TTC549 (cell line): Measurements from ENCODE around the gene NUAK2.
A peak's percentile ranks its signal among the peaks of the same experiment; 100 is the strongest.
"Not testable (repeated sequence)": the region's sequence is repeated elsewhere in the genome, so short reads cannot be mapped to it uniquely, and the experiment has no call there.

Source experiments
- FAIRE-seq: peaks from 2 replicates; lab custom pipeline; 2012; peaks lifted over from hg19 to GRCh38; lab: Jason Lieb, UNC

The NUAK2 gene

DNA sequence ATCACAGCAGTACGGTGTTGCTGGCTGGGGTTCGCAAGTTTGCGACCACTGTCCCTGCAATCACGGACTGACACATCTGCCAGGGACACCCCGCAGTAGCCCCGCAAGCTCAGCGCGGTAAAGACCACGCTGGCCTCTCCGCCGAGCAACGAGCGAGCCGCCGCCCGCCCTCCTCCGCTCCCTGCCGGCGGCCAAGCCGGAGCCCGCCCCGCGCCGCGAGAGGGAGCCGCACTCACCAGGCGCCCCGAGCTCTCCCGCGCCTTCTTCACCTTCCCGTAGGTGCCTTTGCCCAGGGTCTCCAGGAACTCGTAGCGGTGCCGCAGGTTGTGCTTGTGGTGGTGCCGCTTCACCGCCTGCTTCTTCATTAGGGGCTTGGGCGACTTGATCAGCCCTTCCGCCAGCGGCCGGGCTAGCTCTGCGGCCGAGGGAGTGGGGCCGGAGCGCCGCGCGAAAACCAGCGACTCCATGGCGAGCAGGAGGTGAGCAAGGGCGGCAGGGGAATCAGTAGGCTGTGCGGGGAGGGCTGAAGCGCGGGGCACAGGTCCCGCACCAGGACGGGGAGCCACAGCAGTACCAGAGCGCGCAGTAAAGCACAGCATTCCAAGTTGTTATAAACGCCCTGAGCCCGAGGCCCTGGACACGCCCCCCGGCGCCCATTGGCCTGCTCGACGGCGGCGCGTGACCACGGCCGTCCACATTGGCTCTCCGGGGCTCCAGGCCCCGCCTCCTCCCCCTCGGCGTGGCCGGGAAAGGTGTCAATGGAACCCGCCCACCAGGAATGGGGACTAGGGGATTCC lies at the start of gene NUAK2:
NUAK2 (minus strand) TSS at position 584 of the 797 bp plus-strand sequence; CDS start at position 467, 117 bp downstream.
- peak; percentile 93 for FAIRE-seq

GRCh38 chr1:205370780-205371179 lies 49.2 kb upstream of the NUAK2 start:
- no peak for FAIRE-seq

DNA sequence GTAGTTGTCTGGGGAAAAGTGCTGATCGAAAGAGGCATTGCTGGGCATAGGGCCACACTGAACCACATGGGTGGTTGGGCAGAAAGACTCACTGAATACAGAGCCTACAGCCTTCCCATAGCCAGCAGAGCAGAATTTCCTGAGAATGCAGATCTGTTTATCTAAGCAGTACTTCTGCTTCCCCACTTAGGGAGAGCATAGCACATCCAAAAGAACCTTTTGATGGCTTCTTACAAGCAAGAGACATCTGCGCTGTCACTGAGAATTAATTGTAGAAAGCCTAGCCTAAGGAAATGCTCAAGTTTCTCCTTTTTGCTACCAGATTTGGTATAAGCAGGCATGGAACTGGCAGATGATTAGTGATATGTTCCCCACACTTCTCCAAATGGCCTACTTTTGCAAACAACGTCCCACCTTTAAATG lies 48.2 kb upstream of the NUAK2 start:
- peak; percentile 90 for FAIRE-seq

DNA sequence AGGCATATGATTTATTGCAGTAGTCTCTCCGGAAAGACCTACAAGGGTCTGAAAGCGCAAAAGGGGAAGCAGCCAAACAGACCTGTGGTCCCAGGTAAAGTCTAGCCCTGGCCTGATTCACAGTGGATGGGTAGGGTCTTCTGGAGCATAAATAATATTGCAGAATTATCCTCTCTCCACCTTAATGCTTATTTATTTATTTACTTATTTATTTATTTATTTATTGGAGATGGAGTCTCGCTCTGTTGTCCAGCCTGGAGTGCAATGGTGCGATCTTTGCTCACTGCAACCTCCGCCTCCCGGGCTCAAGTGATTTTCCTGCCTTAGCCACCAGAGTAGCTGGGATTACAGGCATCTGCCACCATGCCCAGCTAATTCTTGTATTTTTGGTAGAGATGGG lies 46.9 kb upstream of the NUAK2 start:
- FAIRE-seq: no peak

DNA sequence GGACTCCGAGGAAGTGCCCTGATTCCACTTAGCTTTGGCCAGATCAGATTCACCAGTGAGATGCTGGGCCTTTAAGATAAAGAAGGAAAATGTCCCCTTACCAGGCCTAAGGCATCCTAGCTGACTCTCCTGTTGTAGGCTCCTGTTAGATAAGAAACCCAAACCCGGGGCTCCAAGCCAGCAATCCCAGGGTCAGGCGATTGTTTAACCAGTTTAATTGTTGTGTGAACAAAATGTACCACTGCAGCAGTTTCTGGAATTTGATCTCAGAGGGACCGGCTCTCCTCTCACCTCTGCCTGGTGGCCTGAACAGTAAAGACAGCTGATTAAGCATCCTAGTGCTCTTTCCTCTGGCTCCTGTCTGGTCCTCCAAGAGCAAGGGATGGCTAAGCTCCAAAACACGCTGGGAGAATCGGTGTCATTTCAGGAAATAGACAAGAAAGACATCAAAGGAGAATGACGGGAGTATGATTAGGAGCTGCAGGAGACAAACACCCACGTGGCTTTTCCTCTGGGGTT lies 44.5 kb upstream of the NUAK2 start:
- FAIRE-seq: peak; percentile 94

- FAIRE-seq: not testable (repeated sequence)
These were observed 43.5 kb upstream of the NUAK2 start for GRCh38 chr1:205365086-205365485.

- no peak for FAIRE-seq
These were observed 39.3 kb upstream of the NUAK2 start for GRCh38 chr1:205360891-205361290.

GRCh38 chr1:205359771-205360565 lies 38.4 kb upstream of the NUAK2 start:
- FAIRE-seq: no peak

GRCh38 chr1:205358579-205358978 lies 37.0 kb upstream of the NUAK2 start:
- no peak for FAIRE-seq

GRCh38 chr1:205357567-205357966 lies 36.0 kb upstream of the NUAK2 start:
- FAIRE-seq: peak; percentile 9

GRCh38 chr1:205356440-205357139 lies 35.0 kb upstream of the NUAK2 start, which contains the start of gene KLHDC8A:
Gene KLHDC8A (minus strand): TSS chr1:205356922. CDS start chr1:205343604, 13,318 bp downstream.
- peak; percentile 79 for FAIRE-seq

DNA sequence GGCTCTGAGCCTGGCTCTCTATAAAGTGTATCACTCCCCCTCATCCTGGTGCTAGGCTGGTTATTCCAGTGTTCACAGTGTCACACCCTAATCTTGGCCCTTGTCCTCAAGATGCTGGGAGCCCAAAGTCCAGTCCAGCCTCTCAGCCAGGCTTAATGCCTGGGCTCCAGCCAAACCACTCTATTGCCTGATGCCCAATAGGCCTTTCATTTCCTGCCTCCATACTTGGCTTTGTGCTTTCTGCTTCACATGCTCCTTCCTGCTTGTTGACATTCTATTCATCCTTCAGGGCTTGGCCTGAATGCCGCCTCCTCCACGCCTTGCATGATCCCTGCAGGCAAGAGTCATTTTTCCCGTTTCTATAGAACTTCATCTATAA lies 33.5 kb upstream of the NUAK2 start:
- no peak for FAIRE-seq

- peak; percentile 94 for FAIRE-seq
These were observed 32.9 kb upstream of the NUAK2 start for GRCh38 chr1:205354259-205355074.

DNA sequence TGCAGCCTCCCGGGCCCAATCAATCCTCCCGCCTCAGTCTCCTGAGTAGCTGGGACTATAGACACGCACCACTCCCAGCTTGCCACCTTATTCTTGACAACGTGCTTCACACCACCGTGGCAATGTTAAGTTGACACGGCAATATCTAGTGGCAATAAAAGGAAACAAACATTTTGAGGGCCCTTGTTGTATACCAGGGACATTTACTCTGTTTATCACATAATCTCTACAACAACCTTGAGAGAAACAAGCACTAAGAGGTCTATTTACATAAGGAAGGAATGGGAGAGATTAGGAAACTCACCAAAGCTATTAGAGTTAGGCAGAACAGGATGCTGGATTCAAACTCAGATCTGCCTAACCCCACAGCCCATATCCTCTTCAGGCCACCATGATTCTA lies 32.1 kb upstream of the NUAK2 start:
- no peak for FAIRE-seq

GRCh38 chr1:205353191-205353590 lies 31.6 kb upstream of the NUAK2 start:
- FAIRE-seq: no peak

GRCh38 chr1:205351984-205352713 lies 30.6 kb upstream of the NUAK2 start:
- no peak for FAIRE-seq

GRCh38 chr1:205350691-205351141 lies 29.2 kb upstream of the NUAK2 start:
- FAIRE-seq: no peak

DNA sequence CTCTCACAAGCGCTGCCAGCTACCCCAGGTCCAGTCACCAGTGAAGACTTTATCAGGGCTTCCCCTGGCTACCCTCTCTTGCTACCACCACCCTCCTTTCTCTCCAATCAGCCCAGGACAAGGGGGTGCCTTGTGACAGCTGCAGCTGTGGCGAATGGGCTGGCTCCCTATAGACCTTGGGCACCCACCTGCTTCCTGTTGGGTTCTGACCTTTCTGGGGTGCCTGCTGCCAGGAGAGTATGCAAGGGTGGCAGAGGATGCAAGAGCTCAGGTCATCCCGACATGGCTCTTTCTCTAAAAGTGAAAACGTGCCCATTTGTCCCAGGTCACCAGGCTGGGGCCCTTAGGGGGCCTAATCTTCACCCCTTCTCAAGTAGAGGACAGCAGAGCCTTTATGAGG lies 28.6 kb upstream of the NUAK2 start:
- no peak for FAIRE-seq

DNA sequence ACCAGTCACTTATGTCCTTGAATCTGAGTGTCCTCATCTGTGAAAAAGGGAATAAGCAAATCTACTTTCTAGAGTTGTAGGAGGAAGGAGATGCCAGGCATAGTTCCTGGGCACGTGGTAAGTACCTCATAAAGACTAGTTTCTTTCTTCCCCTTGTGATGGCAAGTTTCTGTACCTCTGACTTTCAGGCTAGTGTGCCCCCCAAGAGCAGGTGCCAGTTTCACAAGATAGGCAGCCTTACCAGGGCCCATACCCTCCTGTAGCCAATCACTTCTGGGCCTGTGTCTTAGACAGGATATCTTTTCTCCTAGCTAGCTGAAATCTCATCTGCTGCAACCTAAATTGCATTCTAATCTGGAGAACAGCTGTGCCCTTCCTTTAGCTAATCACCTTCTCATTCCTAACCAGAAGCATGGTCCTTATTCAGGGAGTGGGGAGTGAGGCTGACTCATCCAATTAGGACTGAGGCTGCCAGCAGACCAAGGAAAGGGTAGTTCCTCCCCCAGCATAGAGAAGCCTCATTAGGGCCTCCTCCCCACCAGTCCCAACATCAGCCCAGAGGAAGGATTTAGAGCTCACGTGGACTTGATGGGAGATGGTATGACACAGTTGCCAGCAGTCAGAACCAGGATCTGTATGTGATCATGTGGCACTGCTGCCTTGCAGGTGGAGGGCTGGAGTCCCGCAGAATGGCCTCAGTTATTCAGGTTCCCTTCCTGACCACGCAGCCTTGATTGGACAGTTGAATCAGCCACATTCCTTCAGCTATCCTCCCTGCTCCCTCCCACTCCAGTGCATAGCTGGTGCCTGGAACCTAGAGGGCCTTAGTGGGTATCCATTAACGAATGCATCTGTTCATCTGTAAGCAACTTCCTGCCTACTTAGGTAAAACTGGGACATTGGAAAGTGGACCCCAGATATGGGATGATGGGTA lies 27.3 kb upstream of the NUAK2 start:
- FAIRE-seq: no peak
